GM23248 (cell line): ENCODE measurements around the gene TLL2.

Source experiments
- EZH2 ChIP-seq: fragments of 200-600 bp; sonication (generic); IDR thresholded peaks from 2 replicates; pipeline ENCODE4 v1.6.1; 2018; ENCODE audit warnings: antibody characterized with exemption, mild to moderate bottlenecking; ENCODE audit not compliant: insufficient read depth, poor library complexity, severe bottlenecking
- EZH2phosphoT487 ChIP-seq: fragments of 200-600 bp; sonication (generic); IDR thresholded peaks from 2 replicates; pipeline ENCODE4 v1.6.1; 2018; ENCODE audit warnings: antibody characterized with exemption, moderate library complexity, mild to moderate bottlenecking, low read depth; ENCODE audit not compliant: insufficient read depth

- TF ChIP-seq EZH2phosphoT487 (no peak), EZH2 (no peak)
Observed at GRCh38 chr10:96366508-96366907, 147.2 kb downstream of the TLL2 start.
